Right atrium auricular region (tissue), 2 donors: Measurements from ENCODE around the gene RILPL1. TPM values are rescaled to one million over a fixed set of nuclear protein-coding genes. Genes with fewer than 3 reads are reported as not detected.
A peak's percentile ranks its signal among the peaks of the same experiment; 100 is the strongest.
"Not testable (repeated sequence)": the region's sequence is repeated elsewhere in the genome, so short reads cannot be mapped to it uniquely, and the experiment has no call there.

ENCODE experiments used
- DNase-seq: peaks from one replicate; pipeline ENCODE4 v3.0.0-alpha.2; 2019; ENCODE audit warnings: low spot score
- H3K27ac ChIP-seq, 2 donors: fragments of 200-600 bp; sonication (generic); 1 replicate in 1 of 2; 2 replicates in 1 of 2; pipeline ENCODE4 v1.5.1; 2016 to 2019
- H3K27me3 ChIP-seq, 2 donors: fragments of 200-600 bp; sonication (generic); one replicate each; pipeline versions ENCODE4 v1.5.1 to v1.6.0; 2017 to 2019
- H3K36me3 ChIP-seq: fragments of 200-600 bp; sonication (generic); one replicate; pipeline ENCODE4 v1.5.1; 2016
- H3K4me1 ChIP-seq, 2 donors: fragments of 200-600 bp; sonication (generic); one replicate each; pipeline versions ENCODE4 v1.5.1 to v1.6.0; 2017 to 2019
- H3K4me3 ChIP-seq, 2 donors: fragments of 200-600 bp; sonication (generic); 1 replicate in 1 of 2; 2 replicates in 1 of 2; pipeline ENCODE4 v1.5.1; 2017 to 2019; ENCODE audit warnings: mild to moderate bottlenecking in 1 of 2, moderate library complexity in 1 of 2
- H3K9me3 ChIP-seq, 2 donors: fragments of 200-600 bp; sonication (generic); one replicate each; pipeline ENCODE4 v1.5.1; 2019
- total RNA-seq, 2 donors: library from RNA; depleted of rRNA; stranded (reverse); fragments of >200 nt; gene quantifications; one replicate each; pipeline ENCODE4 v1.1.0, GENCODE V29; 2016
- TF ChIP-seq, protein P1 (sequence below), 2 donors: fragments of 200-600 bp; sonication (generic); IDR thresholded peaks; one replicate each; pipeline ENCODE4 v1.5.1; 2019; ENCODE audit warnings: antibody characterized with exemption in 2 of 2

The RILPL1 gene
- total RNA-seq, 2 donors from 2014 or later, result 93.1 to 130 TPM

- Histone ChIP-seq H3K27ac (peak overlapping the region; percentile 84 to 92), H3K9me3 (no peaks in the 10 kb centered on the region), H3K36me3 (peaks cover 55% of the 10 kb centered on the region), H3K27me3 (no peaks in the 10 kb centered on the region), H3K4me1 (peaks cover 0 to 39% of the 10 kb centered on the region in 2 donors), H3K4me3 (no peak overlapping the region)
- TF ChIP-seq, protein P1, sequence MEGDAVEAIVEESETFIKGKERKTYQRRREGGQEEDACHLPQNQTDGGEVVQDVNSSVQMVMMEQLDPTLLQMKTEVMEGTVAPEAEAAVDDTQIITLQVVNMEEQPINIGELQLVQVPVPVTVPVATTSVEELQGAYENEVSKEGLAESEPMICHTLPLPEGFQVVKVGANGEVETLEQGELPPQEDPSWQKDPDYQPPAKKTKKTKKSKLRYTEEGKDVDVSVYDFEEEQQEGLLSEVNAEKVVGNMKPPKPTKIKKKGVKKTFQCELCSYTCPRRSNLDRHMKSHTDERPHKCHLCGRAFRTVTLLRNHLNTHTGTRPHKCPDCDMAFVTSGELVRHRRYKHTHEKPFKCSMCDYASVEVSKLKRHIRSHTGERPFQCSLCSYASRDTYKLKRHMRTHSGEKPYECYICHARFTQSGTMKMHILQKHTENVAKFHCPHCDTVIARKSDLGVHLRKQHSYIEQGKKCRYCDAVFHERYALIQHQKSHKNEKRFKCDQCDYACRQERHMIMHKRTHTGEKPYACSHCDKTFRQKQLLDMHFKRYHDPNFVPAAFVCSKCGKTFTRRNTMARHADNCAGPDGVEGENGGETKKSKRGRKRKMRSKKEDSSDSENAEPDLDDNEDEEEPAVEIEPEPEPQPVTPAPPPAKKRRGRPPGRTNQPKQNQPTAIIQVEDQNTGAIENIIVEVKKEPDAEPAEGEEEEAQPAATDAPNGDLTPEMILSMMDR (IDR thresholded peaks at IDR 0.05), result no peak
- no peak for DNase-seq
These were observed 17.2 kb downstream of the RILPL1 start for GRCh38 chr12:123516216-123516780.

- peaks cover 0 to 29% of the 10 kb centered on the region in 2 donors for H3K4me1 ChIP-seq
- not testable (repeated sequence) for DNase-seq, H3K27me3 ChIP-seq, H3K9me3 ChIP-seq, H3K4me3 ChIP-seq
- peak overlapping the region; percentile 84 to 92 for H3K27ac ChIP-seq
- H3K36me3 ChIP-seq, result peaks cover 57% of the 10 kb centered on the region
These were observed 18.8 kb downstream of the RILPL1 start for GRCh38 chr12:123514582-123515221.

DNA sequence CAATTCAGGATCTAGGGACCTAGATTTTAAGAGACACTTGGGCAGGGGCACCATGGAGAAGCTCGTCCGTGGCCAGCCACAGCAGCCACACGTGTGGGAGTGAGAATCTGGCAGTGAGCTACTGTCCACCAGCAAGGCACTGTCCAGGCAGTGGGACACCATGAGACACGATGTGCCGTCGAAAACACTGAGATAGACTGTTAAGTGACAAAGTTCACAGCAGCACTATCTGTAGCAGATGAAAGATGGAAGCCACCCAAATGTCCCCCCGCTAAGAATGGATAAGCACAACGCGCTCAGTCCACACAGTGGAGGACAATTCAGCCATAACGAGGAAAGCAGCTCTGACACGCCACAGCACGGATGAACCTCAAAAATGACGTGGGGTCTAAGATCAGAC, 19.7 kb downstream of the RILPL1 start:
- peaks cover 56% of the 10 kb centered on the region for H3K36me3 ChIP-seq
- no peaks in the 10 kb centered on the region for H3K27me3 ChIP-seq
- TF ChIP-seq, protein P1 (IDR thresholded peaks at IDR 0.05), result no peak
- no peak overlapping the region for H3K4me3 ChIP-seq
- H3K9me3 ChIP-seq, result no peaks in the 10 kb centered on the region
- peak; percentile 73 for DNase-seq
- peaks cover 0 to 25% of the 10 kb centered on the region in 2 donors for H3K4me1 ChIP-seq
- peak overlapping the region; percentile 84 to 92 for H3K27ac ChIP-seq

GRCh38 chr12:123512838-123513665, 20.5 kb downstream of the RILPL1 start:
- Histone ChIP-seq H3K27ac (peak overlapping the region; percentile 84 to 92), H3K36me3 (peaks cover 53% of the 10 kb centered on the region), H3K4me3 (no peak overlapping the region), H3K4me1 (peaks cover 0 to 25% of the 10 kb centered on the region in 2 donors), H3K9me3 (no peaks in the 10 kb centered on the region), H3K27me3 (no peaks in the 10 kb centered on the region)
- TF ChIP-seq, protein P1 (IDR thresholded peaks at IDR 0.05), result no peak
- DNase-seq, result no peak

DNA sequence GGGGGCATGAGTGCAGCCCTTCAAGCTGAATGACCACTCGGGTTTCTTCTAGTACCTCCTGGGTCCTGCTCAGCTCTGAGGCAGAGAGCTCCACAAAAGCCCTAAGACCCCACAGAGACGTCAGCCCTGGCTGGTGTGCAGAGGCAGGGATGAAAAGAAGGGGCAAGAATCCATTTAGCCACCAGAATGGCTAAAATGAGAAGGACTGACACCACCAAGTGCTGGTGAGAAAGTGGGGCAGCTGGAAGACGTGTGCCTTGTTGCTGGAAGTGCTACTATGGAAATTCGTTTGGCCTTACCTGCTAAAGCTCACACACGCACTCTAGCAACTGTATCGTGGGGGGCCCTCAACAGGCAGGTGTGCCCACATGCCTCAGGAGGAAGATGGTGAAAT, 26.7 kb downstream of the RILPL1 start:
- TF ChIP-seq, protein P1 (IDR thresholded peaks at IDR 0.05), result no peak
- H3K4me1 ChIP-seq, result peaks cover 0 to 21% of the 10 kb centered on the region in 2 donors
- no peak overlapping the region for H3K4me3 ChIP-seq
- peaks cover 33% of the 10 kb centered on the region for H3K36me3 ChIP-seq
- DNase-seq, result no peak
- H3K9me3 ChIP-seq, result no peaks in the 10 kb centered on the region
- H3K27ac ChIP-seq, result no peak overlapping the region
- no peaks in the 10 kb centered on the region for H3K27me3 ChIP-seq
